Esophagus squamous epithelium (tissue), 5 donors: ENCODE measurements around the gene STT3B. TPM values are rescaled to one million over a fixed set of nuclear protein-coding genes. Genes with fewer than 3 reads are reported as not detected.
"Not testable (repeated sequence)": the region's sequence is repeated elsewhere in the genome, so short reads cannot be mapped to it uniquely, and the experiment has no call there.

Experiments used
- DNase-seq: peaks from one replicate; lab custom pipeline; 2025; lab: John Stamatoyannopoulos, UW
- H3K27ac ChIP-seq, 4 donors: fragments of 200-600 bp; sonication (generic); one replicate each; pipeline ENCODE4 v1.5.1; 2016 to 2019; ENCODE audit warnings: mild to moderate bottlenecking in 1 of 4
- H3K27me3 ChIP-seq, 4 donors: fragments of 200-600 bp; sonication (generic); 1 replicate in 3 of 4; 2 replicates in 1 of 4; pipeline versions ENCODE4 v1.5.1 to v1.6.0; 2017 to 2021; ENCODE audit warnings: antibody characterized with exemption in 1 of 4
- H3K36me3 ChIP-seq, 3 donors: fragments of 200-600 bp; sonication (generic); one replicate each; pipeline ENCODE4 v1.5.1; 2016 to 2019
- H3K4me1 ChIP-seq, 3 donors: fragments of 200-600 bp; sonication (generic); one replicate each; pipeline ENCODE4 v1.5.1; 2017 to 2019
- H3K4me3 ChIP-seq, 4 donors: fragments of 200-600 bp; sonication (generic); 1 replicate in 3 of 4; 2 replicates in 1 of 4; pipeline ENCODE4 v1.5.1; 2016 to 2019; ENCODE audit warnings: mild to moderate bottlenecking in 2 of 4, moderate library complexity in 1 of 4
- H3K9me3 ChIP-seq, 3 donors: fragments of 200-600 bp; sonication (generic); one replicate each; pipeline ENCODE4 v1.5.1; 2016 to 2019
- CTCF ChIP-seq, 6 experiments: fragments of 450-650 bp in 4 of 6; fragments of 200-600 bp in 2 of 6; sonication (generic) in 2 of 6; IDR thresholded peaks; one replicate each; pipeline ENCODE4 v1.5.1; 2016 to 2019; ENCODE audit warnings: antibody characterized with exemption in 6 of 6, mild to moderate bottlenecking in 4 of 6, moderate library complexity in 4 of 6
- POLR2A ChIP-seq, 4 donors: fragments of 450-650 bp; IDR thresholded peaks; one replicate each; pipeline ENCODE4 v1.6.1; 2017; ENCODE audit warnings: antibody characterized with exemption in 4 of 4, mild to moderate bottlenecking in 4 of 4, moderate library complexity in 3 of 4
- WGBS, 2 donors: methylation state at CpG; one replicate each; pipeline ENCODE4 v1.1.5; 2018; 5-methylcytosine and 5-hydroxymethylcytosine counted together
- intact Hi-C: fragments of 100-400 bp; cut with DNase I; formaldehyde crosslinking; loops from one replicate; pipeline ENCODE4 v1.15.0; 2022
- total RNA-seq, 4 donors: library from RNA; depleted of rRNA; stranded (reverse); fragments of >200 nt; gene quantifications; one replicate each; pipeline ENCODE4 v1.1.0, GENCODE V29; 2016
- donor health status: DM: yes; HTN: yes; CAD: no.

STT3B gene
- total RNA-seq, 4 donors from 2014 or later, result 82.1 to 123 (median 93.5) TPM

- intact Hi-C loops, result no loop called here
- Histone ChIP-seq H3K4me3 (no peak overlapping the region), H3K36me3 (no peaks in the 10 kb centered on the region), H3K4me1 (no peaks in the 10 kb centered on the region), H3K9me3 (no peaks in the 10 kb centered on the region), H3K27me3 (no peaks in the 10 kb centered on the region), H3K27ac (no peak overlapping the region)
- TF ChIP-seq POLR2A (IDR thresholded peaks at IDR 0.05), result no peak
- no peak for TF ChIP-seq CTCF (IDR thresholded peaks at IDR 0.05)
- no peak for DNase-seq
- 73 to 74% methylated on average over 3 of the region's 3 CpGs for WGBS, 2 donors
Measured at GRCh38 chr3:31499281-31499680, 33.4 kb upstream of the STT3B start.

- WGBS, 2 donors, result 84 to 86% methylated on average over 3 of the region's 3 CpGs
- Histone ChIP-seq H3K27me3 (no peaks in the 10 kb centered on the region), H3K4me3 (no peak overlapping the region), H3K4me1 (no peaks in the 10 kb centered on the region), H3K27ac (no peak overlapping the region), H3K36me3 (no peaks in the 10 kb centered on the region), H3K9me3 (no peaks in the 10 kb centered on the region)
- no peak for DNase-seq
- intact Hi-C loops, result no loop called here
- TF ChIP-seq POLR2A (IDR thresholded peaks at IDR 0.05) (no peak), CTCF (IDR thresholded peaks at IDR 0.05) (no peak)
Measured at GRCh38 chr3:31502803-31503221, 29.9 kb upstream of the STT3B start.

- 52 to 59% methylated on average over 4 of the region's 4 CpGs for WGBS, 2 donors
- no peaks in the 10 kb centered on the region for H3K27me3 ChIP-seq
Measured at GRCh38 chr3:31503456-31503855, 29.3 kb upstream of the STT3B start.

GRCh38 chr3:31504230-31504629, 28.5 kb upstream of the STT3B start:
- intact Hi-C loops, result no loop called here
- Histone ChIP-seq H3K27me3 (no peaks in the 10 kb centered on the region), H3K36me3 (no peaks in the 10 kb centered on the region), H3K9me3 (no peaks in the 10 kb centered on the region), H3K4me1 (no peaks in the 10 kb centered on the region), H3K27ac (no peak overlapping the region), H3K4me3 (no peak overlapping the region)
- TF ChIP-seq POLR2A (IDR thresholded peaks at IDR 0.05), result no peak
- no peak for TF ChIP-seq CTCF (IDR thresholded peaks at IDR 0.05)
- WGBS, 2 donors, result 96 to 97% methylated on average over 3 of the region's 3 CpGs
- DNase-seq, result no peak

More at GRCh38 chr3:31503456-31503855, 29.3 kb upstream of the STT3B start:
- intact Hi-C loops, result no loop called here
- H3K4me1 ChIP-seq, result no peaks in the 10 kb centered on the region
- H3K27ac ChIP-seq, result no peak overlapping the region
- no peak overlapping the region for H3K4me3 ChIP-seq
- DNase-seq, result no peak
- H3K36me3 ChIP-seq, result no peaks in the 10 kb centered on the region
- TF ChIP-seq POLR2A (IDR thresholded peaks at IDR 0.05) (no peak), CTCF (IDR thresholded peaks at IDR 0.05) (no peak)
- H3K9me3 ChIP-seq, result no peaks in the 10 kb centered on the region

GRCh38 chr3:31505371-31506048, 27.2 kb upstream of the STT3B start:
- intact Hi-C loops, result no loop called here
- 59 to 64% methylated on average over 5 of the region's 5 CpGs for WGBS, 2 donors
- TF ChIP-seq POLR2A (IDR thresholded peaks at IDR 0.05), result no peak
- no peak for TF ChIP-seq CTCF (IDR thresholded peaks at IDR 0.05)
- H3K9me3 ChIP-seq, result no peaks in the 10 kb centered on the region
- DNase-seq, result no peak
- no peak overlapping the region for H3K27ac ChIP-seq
- H3K4me1 ChIP-seq, result no peaks in the 10 kb centered on the region
- no peaks in the 10 kb centered on the region for H3K36me3 ChIP-seq
- no peak overlapping the region for H3K4me3 ChIP-seq
- H3K27me3 ChIP-seq, result no peaks in the 10 kb centered on the region

- 89 to 93% methylated on average over 7 of the region's 7 CpGs for WGBS, 2 donors
- intact Hi-C loops, result not testable (repeated sequence)
Measured at GRCh38 chr3:31506515-31506914, 26.2 kb upstream of the STT3B start.

More at GRCh38 chr3:31506515-31506914, 26.2 kb upstream of the STT3B start:
- H3K9me3 ChIP-seq, H3K27ac ChIP-seq, H3K4me3 ChIP-seq, H3K4me1 ChIP-seq, H3K27me3 ChIP-seq, DNase-seq, H3K36me3 ChIP-seq: not testable (repeated sequence)
